HTR-8/SVneo (cell line): ENCODE data around the gene SOCS6.
"Not testable (repeated sequence)": the region's sequence is repeated elsewhere in the genome, so short reads cannot be mapped to it uniquely, and the experiment has no call there.

Experiments used
- DNase-seq: peaks from one replicate; pipeline ENCODE4 v3.0.0; 2011; ENCODE audit warnings: low spot score, mixed read lengths; ENCODE audit not compliant: insufficient read length
- FAIRE-seq: peaks from 2 replicates; lab custom pipeline; 2011; peaks lifted over from hg19 to GRCh38; lab: Jason Lieb, UNC

SOCS6 gene

DNA sequence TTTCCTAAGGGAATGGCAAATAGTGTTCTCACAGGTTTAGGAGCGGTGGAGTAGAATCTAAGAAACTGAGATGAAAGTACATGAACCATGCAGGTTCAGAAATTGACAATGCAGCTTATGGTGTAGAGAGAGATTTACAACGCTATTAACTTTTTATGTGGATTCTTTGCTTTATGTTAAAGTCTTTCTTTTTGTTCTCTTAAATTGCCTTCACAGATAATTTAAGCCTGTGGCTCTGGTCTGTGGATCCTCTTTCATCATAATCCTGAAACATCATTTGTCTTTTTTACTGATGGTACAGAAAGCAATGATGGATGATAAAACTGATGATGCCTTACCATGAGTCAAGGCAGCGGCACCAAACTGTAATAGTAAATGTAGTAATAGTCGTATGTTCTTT is 30.3 kb downstream of the SOCS6 start:
- no peak for DNase-seq
- no peak for FAIRE-seq

DNA sequence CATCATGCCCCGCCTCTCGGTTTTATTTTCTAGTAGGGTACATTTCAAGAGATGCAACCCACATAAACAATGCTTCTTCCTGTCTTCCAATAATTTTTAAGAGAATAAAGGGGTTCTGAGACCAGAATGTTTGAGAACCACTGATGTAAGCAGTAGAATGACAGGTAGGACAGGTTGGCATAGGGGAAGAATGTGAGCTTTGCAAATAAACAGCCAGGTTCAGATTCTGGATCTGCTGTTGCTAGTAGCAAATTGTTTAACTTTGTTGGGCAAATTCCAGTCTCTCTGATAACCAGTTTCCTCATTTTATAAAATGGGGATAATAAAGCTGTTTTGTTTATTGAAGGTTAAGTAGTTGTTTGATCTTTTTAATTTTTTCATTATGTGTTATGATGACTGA is 32.8 kb downstream of the SOCS6 start:
- DNase-seq, result no peak

DNA sequence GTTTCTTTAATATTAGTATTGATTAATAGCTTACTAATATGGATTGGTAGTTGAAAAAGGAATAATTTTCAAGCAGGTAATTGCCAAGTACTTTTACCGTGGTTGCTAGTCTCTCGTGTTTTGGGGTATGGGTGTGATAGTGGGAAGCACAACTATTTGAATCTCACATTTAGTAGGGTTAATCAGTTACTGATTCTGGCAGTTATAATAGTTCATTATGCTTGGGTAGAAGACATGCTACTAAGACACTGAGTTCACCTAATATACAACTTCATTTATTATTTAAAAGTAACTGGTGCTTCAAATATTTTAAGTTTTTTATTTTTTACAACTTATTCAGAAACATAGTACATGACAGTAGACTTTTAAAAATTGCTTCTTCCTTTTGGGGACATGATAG is 33.5 kb downstream of the SOCS6 start:
- no peak for FAIRE-seq
- DNase-seq, result no peak

More for the DNA sequence above, 32.8 kb downstream of the SOCS6 start:
- FAIRE-seq, result no peak

DNA sequence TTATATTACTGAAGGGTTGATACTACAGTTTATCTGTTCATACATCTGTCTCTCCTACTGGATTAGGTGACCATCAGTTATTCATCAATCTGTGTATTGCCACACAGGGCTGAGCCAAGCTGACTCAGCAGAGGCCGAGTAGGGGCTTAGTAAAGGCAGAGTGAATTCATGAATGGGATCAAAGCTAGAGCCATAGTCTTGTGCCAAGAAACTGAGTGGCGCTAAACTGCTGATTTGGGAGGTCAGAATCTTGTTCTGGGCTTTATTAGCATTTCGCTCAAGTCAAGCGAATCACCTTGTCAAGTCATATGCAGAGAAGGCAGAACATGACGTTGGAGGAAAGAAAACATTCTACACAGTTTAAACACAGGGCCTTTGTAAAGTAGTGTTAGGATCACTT is 34.1 kb downstream of the SOCS6 start:
- DNase-seq (no peak), FAIRE-seq (no peak)

DNA sequence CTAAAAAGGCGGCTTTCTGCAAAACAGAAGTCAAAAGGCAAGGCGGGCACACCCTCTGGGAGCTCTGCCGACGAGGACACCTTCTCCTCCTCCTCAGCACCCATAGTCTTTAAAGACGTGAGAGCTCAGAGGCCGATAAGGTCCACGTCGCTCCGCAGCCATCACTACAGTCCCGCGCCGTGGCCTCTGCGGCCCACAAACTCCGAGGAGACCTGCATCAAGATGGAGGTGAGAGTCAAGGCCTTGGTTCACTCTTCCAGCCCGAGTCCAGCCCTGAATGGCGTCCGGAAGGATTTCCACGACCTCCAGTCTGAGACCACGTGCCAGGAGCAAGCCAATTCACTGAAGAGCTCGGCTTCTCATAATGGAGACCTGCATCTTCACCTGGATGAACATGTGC is 36.1 kb downstream of the SOCS6 start:
- DNase-seq, result no peak

DNA sequence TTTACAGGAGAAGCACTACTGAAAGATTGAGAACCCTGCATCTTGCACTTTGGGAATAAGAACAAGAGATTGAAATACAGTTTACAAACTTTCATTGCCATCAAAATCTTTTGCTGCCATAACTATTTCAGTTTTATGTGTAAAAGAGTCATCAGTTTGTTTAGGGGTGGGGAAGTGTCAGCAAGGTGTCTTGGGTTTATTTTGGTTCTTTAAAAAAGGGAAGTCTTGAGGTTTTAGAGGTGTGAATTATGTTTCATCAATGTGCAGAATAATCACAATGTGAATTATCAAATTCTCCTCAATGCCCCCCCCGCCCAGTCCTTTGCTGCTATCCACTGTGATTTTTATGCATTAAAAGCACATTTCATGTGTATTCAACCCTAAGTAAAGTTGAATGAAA is 37.4 kb downstream of the SOCS6 start:
- DNase-seq, result no peak
- no peak for FAIRE-seq

More for the DNA sequence above, 36.1 kb downstream of the SOCS6 start:
- no peak for FAIRE-seq

DNA sequence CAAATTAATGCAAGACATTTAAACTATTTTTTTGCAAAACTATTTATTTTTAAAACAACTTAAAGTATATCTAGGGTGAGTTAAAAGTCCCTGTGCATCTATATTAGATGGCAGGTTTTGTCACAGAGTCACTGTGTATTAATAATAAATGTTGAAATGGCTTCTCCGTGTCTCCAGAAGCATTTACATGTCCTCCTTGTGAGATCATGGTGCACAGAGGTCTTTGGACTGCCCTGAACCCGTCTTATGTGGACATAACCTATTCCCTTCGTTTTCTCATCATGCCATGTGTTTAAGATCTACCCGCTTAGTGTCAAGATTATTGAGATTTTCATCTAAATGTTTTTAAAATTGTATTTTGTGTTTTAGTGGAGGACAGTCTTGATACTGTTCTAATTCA is 39.3 kb downstream of the SOCS6 start:
- DNase-seq (no peak), FAIRE-seq (no peak)

DNA sequence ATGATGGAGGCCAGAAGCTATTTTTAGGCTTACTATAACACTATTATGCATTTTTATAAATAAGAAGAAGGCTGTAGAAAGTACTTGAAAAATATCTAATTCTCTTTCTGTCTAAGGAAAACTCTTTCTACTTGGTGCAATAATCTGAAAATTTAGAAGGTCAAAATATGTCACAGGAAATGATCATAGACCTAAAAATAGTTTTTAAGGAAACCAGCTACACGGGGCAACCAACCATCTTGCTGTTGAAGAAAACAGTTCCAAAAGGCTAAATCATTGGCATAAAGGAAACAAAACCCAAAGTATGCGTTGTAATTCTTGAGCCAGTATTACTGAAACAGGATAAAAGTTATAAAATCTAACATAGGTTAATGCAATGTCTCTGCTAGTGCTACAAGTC is 40.2 kb downstream of the SOCS6 start:
- DNase-seq (no peak), FAIRE-seq (no peak)

DNA sequence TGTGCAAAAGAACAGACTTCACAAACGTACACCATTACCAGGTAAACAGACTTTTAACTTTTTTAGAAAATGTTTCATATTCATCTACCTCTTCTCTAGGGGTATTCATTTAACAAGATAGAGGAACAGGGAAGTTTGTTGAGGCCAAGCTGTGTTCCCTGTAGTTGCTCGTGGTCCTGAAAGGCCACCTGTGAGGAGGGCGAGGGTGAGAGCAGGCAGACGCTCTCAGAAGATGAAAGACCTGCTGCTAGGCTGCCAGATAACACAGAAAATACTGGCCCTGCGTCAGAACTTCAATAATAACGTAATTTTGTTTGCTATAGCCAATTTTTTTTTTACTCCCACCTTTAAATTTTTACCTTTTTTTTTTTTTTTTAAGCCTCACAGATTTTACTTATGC is 42.0 kb downstream of the SOCS6 start:
- FAIRE-seq (no peak), DNase-seq (no peak)

DNA sequence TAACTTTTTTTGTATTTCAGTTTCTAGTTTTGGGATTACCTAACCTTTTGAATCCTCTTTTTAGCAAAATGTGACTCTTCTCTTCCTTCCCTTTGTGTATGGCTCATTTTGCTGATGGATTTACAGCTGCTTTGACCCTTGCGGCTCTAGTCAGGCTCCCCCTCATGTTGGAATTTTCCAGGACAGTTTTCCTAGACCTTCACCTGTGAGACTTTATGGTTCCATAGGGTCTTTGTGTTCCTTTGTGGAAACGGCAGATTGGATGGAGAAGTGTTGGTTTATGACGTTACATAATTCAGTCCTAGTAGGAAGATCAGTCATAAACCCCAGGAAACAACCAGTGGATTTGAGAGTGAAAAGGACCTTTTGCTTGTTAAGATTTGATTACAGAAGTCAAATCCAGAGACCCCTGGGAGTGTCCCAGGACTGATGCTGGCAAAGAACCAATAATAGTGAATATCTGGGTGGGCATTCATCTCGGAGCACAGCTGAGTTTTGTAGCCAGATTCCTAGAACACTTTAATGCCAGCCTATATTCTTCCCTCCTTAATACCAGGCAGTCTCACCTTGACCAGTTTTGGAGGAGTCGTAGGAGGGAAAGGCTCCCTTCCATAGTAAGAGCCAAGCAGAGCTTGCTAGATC is 42.7 kb downstream of the SOCS6 start:
- FAIRE-seq (no peak), DNase-seq (no peak)

DNA sequence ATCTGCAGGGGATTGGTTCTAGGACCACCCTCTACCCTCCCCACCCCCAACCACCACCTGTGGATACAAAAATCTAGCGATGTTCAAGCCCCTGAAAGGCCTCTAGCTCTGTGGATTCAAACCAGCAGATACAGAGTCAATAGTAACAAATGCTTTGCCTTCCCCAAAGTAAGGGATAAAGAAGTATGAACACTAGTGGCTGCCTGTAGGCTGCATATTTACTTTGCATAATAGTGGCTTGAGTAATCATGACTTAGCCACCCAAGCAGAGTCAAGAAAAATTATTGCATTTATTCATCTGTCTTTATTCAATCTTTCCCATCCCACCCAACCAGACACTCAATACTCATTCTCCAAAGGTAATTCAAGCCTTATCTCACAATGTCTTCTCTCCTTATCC is 43.8 kb downstream of the SOCS6 start:
- DNase-seq (no peak), FAIRE-seq (no peak)

DNA sequence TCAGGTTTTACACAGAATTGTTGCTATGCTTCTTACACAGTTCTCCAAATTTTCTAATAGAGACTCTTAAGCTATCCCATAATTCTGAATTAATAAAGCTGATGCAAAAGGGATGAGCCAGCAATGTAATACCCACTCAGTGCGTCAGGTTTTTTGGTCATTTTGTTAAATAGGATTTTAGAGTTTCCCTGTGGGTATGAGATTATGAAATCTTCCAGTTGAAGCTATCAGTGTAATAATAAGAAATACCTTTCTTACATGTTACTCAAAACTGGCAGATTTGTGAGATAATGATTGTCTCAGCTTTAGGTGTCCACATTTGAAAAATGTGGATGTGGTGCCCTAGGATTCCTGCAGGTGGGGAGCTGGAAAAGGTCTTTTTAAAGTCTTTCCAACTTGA is 44.5 kb downstream of the SOCS6 start:
- FAIRE-seq (no peak), DNase-seq (no peak)

DNA sequence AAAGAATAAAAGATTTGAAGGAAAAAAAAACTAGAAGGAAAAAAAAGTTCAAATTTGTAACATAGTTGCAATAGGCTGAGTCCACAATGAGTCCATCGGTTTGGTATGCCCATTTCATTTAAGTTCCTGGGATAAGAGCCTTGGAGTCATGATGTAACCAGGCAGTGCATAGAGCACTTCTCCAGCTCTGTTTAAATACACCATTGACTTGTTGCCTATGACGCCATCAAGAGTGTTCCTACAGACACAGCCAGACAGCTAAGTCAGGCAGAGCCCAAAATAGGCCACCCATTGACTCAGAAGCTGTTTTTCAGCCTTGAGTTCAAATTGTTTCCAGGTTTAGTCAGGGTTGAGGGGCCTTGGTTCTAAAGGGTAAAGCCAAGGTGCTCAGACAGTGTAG is 44.9 kb downstream of the SOCS6 start:
- no peak for FAIRE-seq
- DNase-seq, result no peak

DNA sequence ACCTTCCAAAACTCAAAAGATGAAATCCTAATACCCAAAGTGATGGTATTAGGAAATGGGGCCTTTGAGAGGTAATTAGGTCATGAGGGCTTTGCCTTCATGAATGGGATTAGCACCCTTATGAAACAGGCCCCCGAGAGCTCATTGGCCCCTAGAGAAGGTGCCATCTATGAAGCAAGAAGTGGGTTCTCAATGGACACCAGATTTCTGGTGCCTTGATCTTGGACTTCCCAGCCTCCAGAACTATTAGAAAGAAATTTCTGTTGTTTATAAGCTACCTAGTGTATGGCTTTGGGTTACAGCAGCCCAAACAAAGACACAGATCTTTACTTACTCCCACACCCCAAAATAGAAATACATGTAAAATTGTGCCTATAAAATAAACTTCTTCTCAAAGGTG is 45.4 kb downstream of the SOCS6 start:
- no peak for FAIRE-seq

DNA sequence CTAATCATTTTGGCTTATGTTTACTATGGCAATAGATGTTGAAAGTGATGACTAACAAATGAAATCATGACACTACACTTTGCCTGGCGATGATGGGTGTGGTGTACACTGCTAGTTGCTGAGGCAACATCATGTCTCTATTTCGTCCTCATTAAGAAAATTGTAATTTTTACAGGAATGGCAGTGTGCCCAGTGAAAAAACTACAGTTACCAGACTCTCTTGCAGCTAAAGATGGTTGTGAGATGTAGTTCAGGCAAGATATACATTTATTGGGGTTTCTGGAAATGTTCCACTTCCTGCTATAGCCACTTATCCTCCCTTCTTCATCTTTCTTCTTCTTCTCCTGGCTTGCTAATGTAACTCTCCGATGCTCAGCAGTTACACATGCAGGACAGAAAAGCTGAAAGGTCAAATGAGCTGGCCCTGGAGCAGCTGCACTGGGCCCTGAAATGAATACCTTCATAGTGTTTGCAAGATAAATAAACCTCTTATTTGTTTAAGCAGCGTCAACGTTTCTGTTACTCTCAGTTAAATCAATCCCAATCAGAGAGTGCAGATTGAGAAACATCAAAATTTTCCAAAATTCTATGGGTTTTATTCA is 46.0 kb downstream of the SOCS6 start:
- no peak for FAIRE-seq
- no peak for DNase-seq

More for the DNA sequence above, 45.4 kb downstream of the SOCS6 start:
- no peak for DNase-seq

DNA sequence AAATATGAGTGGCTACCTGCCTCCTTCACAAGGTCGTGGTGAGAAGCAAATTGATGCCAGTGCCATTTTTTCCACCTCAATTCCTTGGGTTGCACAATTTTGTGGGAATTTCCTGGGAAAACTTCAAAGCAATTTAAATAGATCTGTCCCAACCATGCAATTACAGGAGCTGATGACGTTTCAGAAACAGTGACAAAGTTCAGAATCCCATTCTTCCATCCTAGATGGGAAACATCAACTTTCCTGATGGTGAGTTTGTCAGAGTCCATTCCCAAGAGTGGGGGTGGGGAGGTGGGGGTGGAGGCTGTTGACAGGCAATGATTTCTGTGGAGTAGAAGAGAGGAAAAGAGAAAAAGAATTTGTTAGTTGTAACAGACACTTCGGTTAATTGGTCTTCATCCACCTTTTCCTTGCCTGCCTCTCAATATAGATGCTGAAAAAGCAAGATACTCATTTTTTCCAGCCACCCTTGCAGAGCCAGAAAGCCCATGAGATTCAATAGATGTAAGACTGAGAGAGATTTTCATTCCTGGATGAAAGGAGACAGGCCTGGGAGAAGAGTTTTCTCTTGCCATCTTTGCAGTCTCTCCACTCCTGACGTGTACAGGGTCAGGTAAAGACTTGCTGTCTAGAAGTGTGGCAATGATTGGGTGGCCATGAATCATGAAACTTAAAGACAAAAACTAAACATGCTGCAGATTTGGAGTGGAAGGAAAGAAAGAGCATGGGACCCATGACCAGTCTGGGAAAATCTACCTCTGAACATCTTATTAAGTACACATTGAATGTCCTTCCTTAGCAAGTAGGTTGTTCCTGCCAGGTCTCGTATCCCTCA is 47.3 kb downstream of the SOCS6 start:
- FAIRE-seq (no peak), DNase-seq (no peak)

DNA sequence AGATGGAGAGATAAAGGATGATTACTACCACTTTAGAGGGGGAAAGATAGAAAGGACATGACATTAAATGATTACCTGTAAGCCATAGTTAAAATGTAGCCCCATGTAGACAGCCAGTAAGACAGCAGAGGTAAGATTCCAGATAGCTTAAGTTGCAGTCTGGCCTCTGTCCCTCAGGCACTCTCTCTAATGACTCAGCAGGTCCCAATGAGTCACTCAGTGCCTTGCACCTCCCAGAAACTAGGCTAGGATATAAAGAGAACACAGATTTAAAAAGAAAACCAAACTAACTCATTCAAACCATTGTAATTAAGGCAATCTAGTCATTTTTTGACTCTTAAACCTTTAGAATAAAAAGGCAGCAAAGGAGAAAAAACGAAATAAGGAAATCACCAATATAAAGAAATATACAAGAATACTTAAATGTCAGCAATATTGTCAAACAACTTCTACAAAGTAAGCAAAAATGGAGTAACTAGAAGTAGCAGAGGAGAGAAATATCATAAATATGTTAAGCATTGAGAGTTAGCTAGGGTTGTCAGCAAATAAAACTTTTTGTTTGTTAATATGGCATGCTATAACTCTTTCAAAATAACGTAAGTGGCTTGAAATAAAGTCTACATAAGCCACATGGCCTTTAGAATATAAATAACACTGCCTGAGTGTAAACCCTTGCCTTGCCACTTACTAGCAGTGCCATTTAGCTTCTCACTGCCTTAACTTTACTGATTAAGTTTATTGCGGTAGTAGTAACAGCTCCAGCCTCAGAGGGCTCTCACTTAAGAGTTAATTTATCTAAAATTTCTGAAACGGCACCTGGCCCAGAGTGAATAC is 48.5 kb downstream of the SOCS6 start:
- DNase-seq, result peak; percentile 17
- no peak for FAIRE-seq

DNA sequence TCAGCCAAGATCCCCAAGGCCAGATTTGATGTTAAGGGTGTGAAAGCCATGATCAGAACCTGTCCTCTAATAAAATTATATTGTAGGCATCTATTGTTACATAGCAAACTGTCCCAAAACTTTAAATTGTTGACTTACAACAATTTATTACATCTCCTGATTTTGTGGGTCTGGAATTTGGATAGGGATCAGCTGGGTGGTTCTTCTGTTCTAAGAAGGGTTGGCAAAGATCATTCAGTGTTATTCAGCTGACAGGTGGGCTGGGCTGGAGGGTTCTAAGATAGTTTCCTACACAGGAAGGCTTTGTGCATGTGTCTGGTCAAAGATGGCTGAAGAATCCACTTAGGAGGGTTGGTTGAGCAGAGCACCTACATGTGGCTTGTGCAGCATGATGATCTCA is 50.0 kb downstream of the SOCS6 start:
- FAIRE-seq, result no peak
- no peak for DNase-seq

DNA sequence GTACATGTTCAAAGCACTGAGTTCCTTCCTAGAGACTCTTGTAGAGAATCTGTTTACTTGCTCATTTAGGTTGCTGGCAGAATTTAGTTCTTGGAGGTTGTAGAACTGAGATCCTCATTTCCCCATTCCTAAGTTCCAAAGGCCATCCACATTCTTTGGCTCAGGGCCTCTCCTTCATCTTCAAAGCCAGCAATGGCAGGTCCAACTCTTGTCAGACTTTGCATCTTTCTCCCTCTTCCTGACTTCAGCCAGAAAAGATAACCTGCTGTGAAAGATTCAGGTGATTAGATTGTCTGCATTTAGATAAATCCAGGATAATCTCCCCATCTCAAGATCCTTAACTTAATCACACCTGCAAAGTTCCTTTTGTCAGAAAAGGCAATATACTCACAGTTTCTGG is 51.1 kb downstream of the SOCS6 start:
- FAIRE-seq, result no peak

DNA sequence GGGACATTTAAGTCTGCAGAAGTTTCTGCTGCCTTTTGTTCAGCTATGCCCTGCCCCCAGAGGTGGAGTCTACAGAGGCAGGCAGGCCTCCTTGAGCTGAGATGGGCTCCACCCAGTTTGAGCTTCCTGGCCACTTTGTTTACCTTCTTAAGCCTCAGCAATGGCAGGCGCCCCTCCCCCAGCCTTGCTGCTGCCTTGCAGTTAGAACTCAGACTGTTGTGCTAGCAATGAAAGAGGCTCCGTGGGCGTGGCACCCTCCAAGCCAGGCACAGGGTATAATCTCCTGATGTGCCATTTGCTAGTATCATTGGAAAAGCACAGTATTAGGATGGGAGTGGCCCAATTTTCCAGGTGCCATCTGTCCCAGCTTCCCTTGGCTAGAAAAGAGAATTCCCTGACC is 59.6 kb downstream of the SOCS6 start:
- not testable (repeated sequence) for FAIRE-seq, DNase-seq

More for the DNA sequence above, 51.1 kb downstream of the SOCS6 start:
- no peak for DNase-seq

DNA sequence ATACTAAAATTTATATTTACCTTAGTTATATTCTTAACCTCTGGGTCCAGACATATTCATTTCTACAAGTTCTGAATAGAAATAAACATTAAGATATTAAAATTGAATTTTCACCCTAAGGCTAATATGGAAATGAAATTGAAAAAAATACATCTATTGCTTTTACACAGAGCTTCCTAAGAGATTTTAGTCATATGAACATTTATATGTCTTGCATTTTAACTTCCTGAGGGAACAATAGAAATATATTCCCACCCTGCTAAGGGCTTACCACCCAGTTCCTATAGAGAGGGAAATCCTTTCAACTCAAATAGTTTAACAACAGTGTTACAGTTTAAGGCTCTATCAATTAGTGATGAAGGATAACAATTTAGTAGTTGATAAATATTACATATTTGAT is 60.5 kb downstream of the SOCS6 start:
- FAIRE-seq, result no peak
- no peak for DNase-seq
